ENCODE data around the gene TOX2.

The TOX2 gene

DNA sequence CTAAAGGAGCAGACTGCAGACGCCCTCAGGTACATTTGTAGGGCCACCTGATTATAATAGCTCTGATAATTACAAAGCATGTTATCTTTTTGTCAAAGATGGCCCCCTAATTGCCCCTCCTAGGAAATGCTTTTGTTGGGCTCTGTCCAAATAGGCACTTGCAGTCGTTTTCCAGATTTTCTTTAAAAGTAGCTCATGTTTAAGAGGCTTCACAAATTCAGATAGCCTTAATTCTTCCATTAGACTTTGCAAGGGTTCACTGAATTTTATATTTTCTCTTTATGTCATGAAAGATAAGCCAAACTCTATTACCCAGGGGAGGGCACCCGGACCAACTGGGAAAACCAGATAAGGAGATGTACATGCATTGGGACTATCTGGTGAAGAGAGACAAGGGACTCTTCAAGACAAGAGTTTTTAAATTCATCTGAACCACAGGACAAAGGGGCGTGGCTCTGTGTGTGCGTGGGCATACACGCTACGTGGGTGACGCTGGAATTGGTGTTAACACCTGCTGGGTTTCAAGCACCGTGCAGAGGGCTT, 95.6 kb downstream of the TOX2 start (continued):
- TF ChIP-seq ZNF626 (tag by site-specific recombination; IDR thresholded peaks at IDR 0.05) (no peak), INSM2 (tag by site-specific recombination; IDR thresholded peaks at IDR 0.05) (no peak), ZNF704 (tag by site-specific recombination; IDR thresholded peaks at IDR 0.05) (no peak), ZNF274 (IDR thresholded peaks at IDR 0.05; ENCODE audit: low read length) (no peak), ZNF274 (tag by site-specific recombination; IDR thresholded peaks at IDR 0.05; ENCODE audit: borderline replicate concordance) (no peak), ZNF112 (tag by site-specific recombination; IDR thresholded peaks at IDR 0.05) (no peak), IKZF3 (tag by site-specific recombination; IDR thresholded peaks at IDR 0.05) (0 out of 2 replicates have a peak, but pooled peaks have one; percentile 18), ZNF404 (tag by site-specific recombination; IDR thresholded peaks at IDR 0.05) (no peak), GLI4 (tag by site-specific recombination; IDR thresholded peaks at IDR 0.05) (no peak), ZNF140 (tag by site-specific recombination; IDR thresholded peaks at IDR 0.05) (no peak), ZNF239 (tag by site-specific recombination; IDR thresholded peaks at IDR 0.05) (no peak), KLF9 (tag by site-specific recombination; IDR thresholded peaks at IDR 0.05; ENCODE audit: low read depth) (peak; percentile 58), ZNF302 (tag by site-specific recombination; IDR thresholded peaks at IDR 0.05; ENCODE audit: low read depth) (no peak), ZNF37A (tag by site-specific recombination; IDR thresholded peaks at IDR 0.05) (no peak), ZNF311 (tag by site-specific recombination; IDR thresholded peaks at IDR 0.05; ENCODE audit: borderline replicate concordance) (no peak), ZNF16 (tag by site-specific recombination; IDR thresholded peaks at IDR 0.05; ENCODE audit: low read depth) (no peak), ATF2 (tag by site-specific recombination; IDR thresholded peaks at IDR 0.05; ENCODE audit: low read depth) (no peak), ZNF423 (tag by site-specific recombination; IDR thresholded peaks at IDR 0.05) (no peak), ZFHX2 (tag by site-specific recombination; conservative IDR thresholded peaks at IDR 0.05) (peak; percentile 85), ZNF155 (tag by site-specific recombination; IDR thresholded peaks at IDR 0.05) (no peak), ZNF2 (tag by site-specific recombination; IDR thresholded peaks at IDR 0.05) (no peak), HOXA7 (CRISPR knock-in tag; IDR thresholded peaks at IDR 0.05; ENCODE audit: borderline replicate concordance) (no peak), ZNF426 (tag by site-specific recombination; IDR thresholded peaks at IDR 0.05) (no peak), ZNF610 (tag by site-specific recombination; IDR thresholded peaks at IDR 0.05; ENCODE audit: borderline replicate concordance) (no peak), ZSCAN18 (tag by site-specific recombination; IDR thresholded peaks at IDR 0.05) (no peak), PRDM1 (tag by site-specific recombination; IDR thresholded peaks at IDR 0.05) (no peak), ZNF138 (tag by site-specific recombination; IDR thresholded peaks at IDR 0.05; ENCODE audit: borderline replicate concordance) (no peak), ZBTB48 (tag by site-specific recombination; IDR thresholded peaks at IDR 0.05) (no peak), ZBTB8A (tag by site-specific recombination; IDR thresholded peaks at IDR 0.05) (no peak)
- TF ChIP-seq, protein P1, sequence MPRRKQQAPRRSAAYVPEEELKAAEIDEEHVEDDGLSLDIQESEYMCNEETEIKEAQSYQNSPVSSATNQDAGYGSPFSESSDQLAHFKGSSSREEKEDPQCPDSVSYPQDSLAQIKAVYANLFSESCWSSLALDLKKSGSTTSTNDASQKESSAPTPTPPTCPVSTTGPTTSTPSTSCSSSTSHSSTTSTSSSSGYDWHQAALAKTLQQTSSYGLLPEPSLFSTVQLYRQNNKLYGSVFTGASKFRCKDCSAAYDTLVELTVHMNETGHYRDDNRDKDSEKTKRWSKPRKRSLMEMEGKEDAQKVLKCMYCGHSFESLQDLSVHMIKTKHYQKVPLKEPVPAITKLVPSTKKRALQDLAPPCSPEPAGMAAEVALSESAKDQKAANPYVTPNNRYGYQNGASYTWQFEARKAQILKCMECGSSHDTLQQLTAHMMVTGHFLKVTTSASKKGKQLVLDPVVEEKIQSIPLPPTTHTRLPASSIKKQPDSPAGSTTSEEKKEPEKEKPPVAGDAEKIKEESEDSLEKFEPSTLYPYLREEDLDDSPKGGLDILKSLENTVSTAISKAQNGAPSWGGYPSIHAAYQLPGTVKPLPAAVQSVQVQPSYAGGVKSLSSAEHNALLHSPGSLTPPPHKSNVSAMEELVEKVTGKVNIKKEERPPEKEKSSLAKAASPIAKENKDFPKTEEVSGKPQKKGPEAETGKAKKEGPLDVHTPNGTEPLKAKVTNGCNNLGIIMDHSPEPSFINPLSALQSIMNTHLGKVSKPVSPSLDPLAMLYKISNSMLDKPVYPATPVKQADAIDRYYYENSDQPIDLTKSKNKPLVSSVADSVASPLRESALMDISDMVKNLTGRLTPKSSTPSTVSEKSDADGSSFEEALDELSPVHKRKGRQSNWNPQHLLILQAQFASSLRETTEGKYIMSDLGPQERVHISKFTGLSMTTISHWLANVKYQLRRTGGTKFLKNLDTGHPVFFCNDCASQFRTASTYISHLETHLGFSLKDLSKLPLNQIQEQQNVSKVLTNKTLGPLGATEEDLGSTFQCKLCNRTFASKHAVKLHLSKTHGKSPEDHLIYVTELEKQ (tag by site-specific recombination; IDR thresholded peaks at IDR 0.05; ENCODE audit: borderline replicate concordance), result no peak
- TF ChIP-seq, protein P2, sequence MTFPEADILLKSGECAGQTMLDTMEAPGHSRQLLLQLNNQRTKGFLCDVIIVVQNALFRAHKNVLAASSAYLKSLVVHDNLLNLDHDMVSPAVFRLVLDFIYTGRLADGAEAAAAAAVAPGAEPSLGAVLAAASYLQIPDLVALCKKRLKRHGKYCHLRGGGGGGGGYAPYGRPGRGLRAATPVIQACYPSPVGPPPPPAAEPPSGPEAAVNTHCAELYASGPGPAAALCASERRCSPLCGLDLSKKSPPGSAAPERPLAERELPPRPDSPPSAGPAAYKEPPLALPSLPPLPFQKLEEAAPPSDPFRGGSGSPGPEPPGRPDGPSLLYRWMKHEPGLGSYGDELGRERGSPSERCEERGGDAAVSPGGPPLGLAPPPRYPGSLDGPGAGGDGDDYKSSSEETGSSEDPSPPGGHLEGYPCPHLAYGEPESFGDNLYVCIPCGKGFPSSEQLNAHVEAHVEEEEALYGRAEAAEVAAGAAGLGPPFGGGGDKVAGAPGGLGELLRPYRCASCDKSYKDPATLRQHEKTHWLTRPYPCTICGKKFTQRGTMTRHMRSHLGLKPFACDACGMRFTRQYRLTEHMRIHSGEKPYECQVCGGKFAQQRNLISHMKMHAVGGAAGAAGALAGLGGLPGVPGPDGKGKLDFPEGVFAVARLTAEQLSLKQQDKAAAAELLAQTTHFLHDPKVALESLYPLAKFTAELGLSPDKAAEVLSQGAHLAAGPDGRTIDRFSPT (tag by site-specific recombination; IDR thresholded peaks at IDR 0.05), result no peak

Data from HEK293 (cell line).